HCT116 (cell line): ENCODE data around the gene MOB3B.

Experiments used
- ATF3 ChIP-seq: IDR thresholded peaks from 2 replicates; pipeline ENCODE4 v1.6.1; 2012
- CEBPB ChIP-seq: IDR thresholded peaks from 2 replicates; pipeline ENCODE4 v1.6.1; 2012; ENCODE audit warnings: low read depth
- EZH2 ChIP-seq: fragments of 200-600 bp; sonication (generic); IDR thresholded peaks from 2 replicates; pipeline ENCODE4 v1.6.1; 2017; ENCODE audit warnings: antibody characterized with exemption, mixed run types
- MAX ChIP-seq: IDR thresholded peaks from 2 replicates; pipeline ENCODE4 v1.6.1; 2012
- POLR2A ChIP-seq: IDR thresholded peaks from 2 replicates; pipeline ENCODE4 v1.7.0; 2011; ENCODE audit warnings: borderline replicate concordance; ENCODE audit not compliant: insufficient read depth, insufficient read length; ENCODE audit errors: extremely low read depth
- POLR2AphosphoS5 ChIP-seq: IDR thresholded peaks from 2 replicates; pipeline ENCODE4 v1.6.1; 2011; ENCODE audit warnings: mild to moderate bottlenecking, low read depth, low read length, moderate library complexity
- RAD21 ChIP-seq: IDR thresholded peaks from 2 replicates; pipeline ENCODE4 v1.6.1; 2012; ENCODE audit warnings: low read depth, mild to moderate bottlenecking
- SP1 ChIP-seq: IDR thresholded peaks from 2 replicates; pipeline ENCODE4 v1.6.1; 2012; ENCODE audit warnings: low read depth
- TCF7L2 ChIP-seq: IDR thresholded peaks from 2 replicates; pipeline ENCODE4 v1.7.0; 2011; ENCODE audit warnings: borderline replicate concordance, inconsistent platforms; ENCODE audit not compliant: insufficient read depth, insufficient read length; ENCODE audit errors: extremely low read depth
- TF ChIP-seq, protein P1 (sequence below), 3 experiments: fragments of 200-600 bp in 1 of 3; sonication (generic) in 1 of 3; IDR thresholded peaks in 2 of 3; conservative IDR thresholded peaks in 1 of 3; 2 replicates each; pipeline ENCODE4 v1.5.1; 2012 to 2017; ENCODE audit warnings: low read depth in 2 of 3, low read length in 2 of 3, antibody characterized with exemption in 1 of 3, borderline replicate concordance in 1 of 3, control low read depth in 1 of 3, mild to moderate bottlenecking in 1 of 3, mixed read lengths in 1 of 3, mixed run types in 1 of 3, moderate library complexity in 1 of 3; ENCODE audit not compliant: insufficient read depth in 1 of 3

GRCh38 chr9:27537756-27538155 is 8.1 kb upstream of the MOB3B start:
- TF ChIP-seq POLR2AphosphoS5, result no peak
- TF ChIP-seq, protein P1, sequence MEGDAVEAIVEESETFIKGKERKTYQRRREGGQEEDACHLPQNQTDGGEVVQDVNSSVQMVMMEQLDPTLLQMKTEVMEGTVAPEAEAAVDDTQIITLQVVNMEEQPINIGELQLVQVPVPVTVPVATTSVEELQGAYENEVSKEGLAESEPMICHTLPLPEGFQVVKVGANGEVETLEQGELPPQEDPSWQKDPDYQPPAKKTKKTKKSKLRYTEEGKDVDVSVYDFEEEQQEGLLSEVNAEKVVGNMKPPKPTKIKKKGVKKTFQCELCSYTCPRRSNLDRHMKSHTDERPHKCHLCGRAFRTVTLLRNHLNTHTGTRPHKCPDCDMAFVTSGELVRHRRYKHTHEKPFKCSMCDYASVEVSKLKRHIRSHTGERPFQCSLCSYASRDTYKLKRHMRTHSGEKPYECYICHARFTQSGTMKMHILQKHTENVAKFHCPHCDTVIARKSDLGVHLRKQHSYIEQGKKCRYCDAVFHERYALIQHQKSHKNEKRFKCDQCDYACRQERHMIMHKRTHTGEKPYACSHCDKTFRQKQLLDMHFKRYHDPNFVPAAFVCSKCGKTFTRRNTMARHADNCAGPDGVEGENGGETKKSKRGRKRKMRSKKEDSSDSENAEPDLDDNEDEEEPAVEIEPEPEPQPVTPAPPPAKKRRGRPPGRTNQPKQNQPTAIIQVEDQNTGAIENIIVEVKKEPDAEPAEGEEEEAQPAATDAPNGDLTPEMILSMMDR (IDR thresholded peaks at IDR 0.05 in 2 of 3, conservative IDR thresholded peaks at IDR 0.05 in 1 of 3; ENCODE audit: borderline replicate concordance in 1 of 3, insufficient read depth in 1 of 3, low read depth in 2 of 3, low read length in 2 of 3), result no peak
- TF ChIP-seq EZH2, result no peak
- no peak for TF ChIP-seq POLR2A
- no peak for TF ChIP-seq MAX
- no peak for TF ChIP-seq ATF3
- no peak for TF ChIP-seq TCF7L2
- TF ChIP-seq SP1, result no peak
- TF ChIP-seq RAD21, result no peak
- TF ChIP-seq CEBPB, result no peak
